Right ventricle myocardium superior (tissue), 1 donor: Measurements from ENCODE around the gene HMX2. TPM values are rescaled to one million over a fixed set of nuclear protein-coding genes. Genes with fewer than 3 reads are reported as not detected.
A peak's percentile ranks its signal among the peaks of the same experiment; 100 is the strongest.

Source experiments
- ATAC-seq: fragments of 200-7000 bp; cut with Tn5 transposase; one replicate; pipeline ENCODE4 v1.9.1; 2020; ENCODE audit warnings: mild to moderate bottlenecking; ENCODE audit not compliant: poor library complexity
- DNase-seq: peaks from one replicate; pipeline ENCODE4 v3.0.0-alpha.2; 2020
- intact Hi-C: fragments of 100-400 bp; cut with DNase I; formaldehyde crosslinking; loops from one replicate; pipeline ENCODE4 v1.11.2; 2022
- long read RNA-seq: library from polyadenylated mRNA; unstranded; transcript quantifications from one replicate; pipeline ENCODE4 v2.0.0, GENCODE V29; 2021
- total RNA-seq: library from RNA; stranded (reverse); fragmentation: NEBNext Ultra II Directional; extraction: Animal tissue kit (Norgen Biotek cat#: 25700); gene quantifications from one replicate; pipeline ENCODE4 v1.2.1, GENCODE V29; 2021
- donor health status: DM: no; HTN: yes; CAD: no; lungs with severe emphysema.

The HMX2 gene, protein sequence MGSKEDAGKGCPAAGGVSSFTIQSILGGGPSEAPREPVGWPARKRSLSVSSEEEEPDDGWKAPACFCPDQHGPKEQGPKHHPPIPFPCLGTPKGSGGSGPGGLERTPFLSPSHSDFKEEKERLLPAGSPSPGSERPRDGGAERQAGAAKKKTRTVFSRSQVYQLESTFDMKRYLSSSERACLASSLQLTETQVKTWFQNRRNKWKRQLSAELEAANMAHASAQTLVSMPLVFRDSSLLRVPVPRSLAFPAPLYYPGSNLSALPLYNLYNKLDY
- total RNA-seq, result not detected
- long read RNA-seq, result 0 reads

DNA sequence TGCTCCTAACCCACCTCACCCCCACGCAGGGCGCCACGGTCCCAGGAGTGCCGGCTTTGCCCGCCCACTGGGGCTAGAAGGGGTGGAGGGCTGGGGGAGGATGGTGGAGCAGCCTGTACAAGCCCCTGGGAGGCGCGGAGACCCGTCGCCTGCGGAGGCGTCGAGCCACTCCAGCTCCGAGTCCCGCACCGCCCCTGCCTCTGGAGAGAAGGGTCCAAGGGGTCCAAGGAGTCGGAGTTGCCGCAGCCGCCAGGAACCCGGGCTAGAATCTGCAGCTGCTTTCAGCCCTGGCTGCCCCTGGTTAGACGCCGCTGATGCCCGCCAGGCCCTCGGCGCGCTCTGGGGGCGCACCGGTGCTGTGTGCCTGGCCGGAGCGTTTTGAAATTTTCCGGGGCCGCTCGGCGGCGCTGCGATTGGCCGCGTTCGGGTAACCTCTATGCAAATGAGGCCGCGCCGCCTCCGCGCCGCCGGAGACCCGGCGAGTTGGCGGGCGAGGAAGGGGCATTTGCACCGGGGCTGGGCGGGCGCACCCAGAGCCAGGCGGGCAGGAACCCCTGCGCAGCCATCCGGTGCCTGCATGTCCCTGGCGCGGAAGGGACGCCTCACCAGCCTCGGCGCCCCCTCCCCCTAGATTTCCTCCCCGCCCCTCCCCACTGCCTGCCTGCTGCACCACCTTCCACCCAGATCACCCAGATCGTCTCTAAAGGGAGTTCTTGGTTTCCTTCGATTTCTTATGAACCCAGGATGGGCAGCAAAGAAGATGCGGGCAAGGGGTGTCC, at the start of gene HMX2:
Gene HMX2 (plus strand): TSS at position 502 of the 779 bp plus-strand sequence. CDS start 243 bp downstream, at position 745.
- no peak for DNase-seq
- ATAC-seq, result no peak
- intact Hi-C loops, result no loop called here

DNA sequence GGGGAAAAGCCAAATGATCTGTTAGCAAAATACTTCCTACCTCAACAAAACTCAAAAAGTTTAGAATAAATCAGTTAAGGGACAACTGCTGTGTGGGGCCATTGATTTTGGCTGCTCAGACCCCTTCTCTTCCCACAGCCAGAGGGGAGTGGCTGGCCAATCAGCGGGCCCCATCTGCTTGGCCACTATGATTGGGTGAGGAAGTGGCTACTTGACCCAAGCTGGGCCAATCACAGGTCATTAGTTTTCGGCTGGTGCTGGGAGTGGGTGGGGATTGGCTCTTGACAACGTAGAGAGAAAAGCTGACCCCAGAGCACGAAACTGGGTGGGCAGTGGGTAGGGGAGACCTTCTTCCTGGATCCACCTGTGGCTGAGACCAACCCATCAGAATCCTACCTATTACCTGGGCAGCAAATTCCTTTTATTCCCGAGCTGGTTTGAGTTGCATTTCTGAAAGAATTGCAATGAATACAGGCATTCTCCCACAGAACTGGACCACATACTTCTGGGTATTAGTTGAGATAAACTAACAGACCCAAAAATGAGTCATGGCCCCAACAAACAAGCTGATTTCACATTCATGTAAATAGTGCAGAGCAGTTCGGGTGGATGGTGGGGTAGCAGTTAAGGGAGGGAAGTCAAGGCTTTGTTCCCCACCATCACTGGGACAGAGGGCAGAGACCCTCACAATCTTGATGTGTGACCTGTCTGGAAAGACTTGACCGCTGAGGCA, 47.7 kb upstream of the HMX2 start:
- intact Hi-C loops, result no loop called here
- no peak for DNase-seq

DNA sequence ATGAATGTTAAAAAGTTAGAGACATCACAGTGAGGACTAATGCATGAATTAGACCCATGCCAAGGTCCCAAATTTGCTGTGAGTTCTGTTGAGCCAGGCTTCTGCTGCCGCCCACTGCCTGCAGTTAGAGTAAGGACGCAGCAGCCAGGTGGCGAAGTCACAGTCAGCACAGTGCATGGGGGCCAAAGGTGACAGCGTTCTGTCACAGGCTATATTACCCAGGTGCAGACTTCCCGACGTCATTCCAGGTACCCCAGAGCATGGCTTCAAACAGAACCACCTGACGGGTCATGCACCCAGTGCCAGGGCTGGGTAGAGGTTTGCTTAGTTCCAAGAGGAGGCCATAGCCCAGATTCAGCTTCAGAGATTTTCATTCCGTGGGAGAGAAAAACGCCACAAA, 46.1 kb upstream of the HMX2 start:
- intact Hi-C loops, result no loop called here
- ATAC-seq (no peak), DNase-seq (no peak)

More for the DNA sequence above, 47.7 kb upstream of the HMX2 start:
- ATAC-seq, result no peak

DNA sequence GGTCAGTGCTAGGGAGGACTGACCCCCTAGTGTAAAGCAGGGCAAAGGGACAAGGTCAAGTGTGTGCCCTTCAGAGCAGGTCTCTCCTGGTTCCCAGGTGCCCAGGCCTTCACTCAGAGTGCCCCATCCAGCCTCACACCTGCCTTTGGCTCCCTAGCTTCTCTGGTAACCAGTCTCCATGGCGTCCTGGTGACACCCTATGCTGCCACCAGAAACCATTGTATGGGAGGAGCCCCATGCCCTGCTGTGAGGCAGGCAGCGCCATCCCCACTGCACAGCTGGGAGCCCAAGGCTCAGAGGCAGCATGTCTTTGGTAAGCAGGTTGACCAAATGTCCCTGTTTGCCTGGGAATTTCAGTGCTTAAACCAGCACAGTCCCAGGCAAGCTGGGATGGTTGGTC, 45.3 kb upstream of the HMX2 start:
- ATAC-seq, result no peak
- intact Hi-C loops, result no loop called here

DNA sequence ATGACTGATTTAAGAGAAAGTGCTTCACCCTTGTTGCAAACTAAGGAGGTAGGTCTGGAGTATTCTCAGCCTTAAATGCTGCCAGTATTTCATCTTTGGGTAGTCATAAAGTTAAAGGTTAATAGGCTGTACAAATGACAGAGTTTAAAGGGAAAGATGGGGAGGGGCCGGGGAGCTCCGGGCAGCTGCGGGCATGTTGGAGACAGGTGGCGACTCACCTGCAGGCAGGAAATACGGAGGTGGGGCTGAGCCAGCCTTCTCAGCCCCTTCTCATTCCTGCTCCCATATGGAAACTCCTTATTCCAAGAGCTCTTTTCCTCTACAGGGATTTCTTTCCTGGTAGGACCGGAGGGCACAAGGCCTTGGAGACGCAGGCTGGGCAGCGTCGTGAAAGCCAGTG, 44.0 kb upstream of the HMX2 start:
- no peak for ATAC-seq
- intact Hi-C loops, result no loop called here
- DNase-seq, result no peak

More for the DNA sequence above, 45.3 kb upstream of the HMX2 start:
- no peak for DNase-seq

DNA sequence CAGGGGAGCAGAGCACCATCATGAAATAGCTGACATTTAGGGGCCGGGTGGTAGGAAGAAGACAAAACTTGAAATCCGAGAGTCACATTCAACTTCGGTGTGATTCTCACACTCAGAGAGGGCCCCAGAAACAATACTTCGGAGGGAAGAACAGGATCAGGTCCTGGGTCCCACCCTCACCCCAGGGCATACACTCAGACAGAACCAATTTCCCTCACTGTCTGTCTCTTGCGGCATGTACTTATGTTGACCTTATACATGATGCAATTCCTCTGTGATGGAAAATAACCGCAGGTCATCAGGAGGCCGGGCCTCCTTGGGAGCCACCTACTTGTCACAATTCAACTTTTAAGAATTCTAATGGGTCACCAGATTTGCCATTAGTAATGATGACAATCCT, 38.5 kb upstream of the HMX2 start:
- DNase-seq (no peak), ATAC-seq (no peak)
- intact Hi-C loops, result no loop called here

DNA sequence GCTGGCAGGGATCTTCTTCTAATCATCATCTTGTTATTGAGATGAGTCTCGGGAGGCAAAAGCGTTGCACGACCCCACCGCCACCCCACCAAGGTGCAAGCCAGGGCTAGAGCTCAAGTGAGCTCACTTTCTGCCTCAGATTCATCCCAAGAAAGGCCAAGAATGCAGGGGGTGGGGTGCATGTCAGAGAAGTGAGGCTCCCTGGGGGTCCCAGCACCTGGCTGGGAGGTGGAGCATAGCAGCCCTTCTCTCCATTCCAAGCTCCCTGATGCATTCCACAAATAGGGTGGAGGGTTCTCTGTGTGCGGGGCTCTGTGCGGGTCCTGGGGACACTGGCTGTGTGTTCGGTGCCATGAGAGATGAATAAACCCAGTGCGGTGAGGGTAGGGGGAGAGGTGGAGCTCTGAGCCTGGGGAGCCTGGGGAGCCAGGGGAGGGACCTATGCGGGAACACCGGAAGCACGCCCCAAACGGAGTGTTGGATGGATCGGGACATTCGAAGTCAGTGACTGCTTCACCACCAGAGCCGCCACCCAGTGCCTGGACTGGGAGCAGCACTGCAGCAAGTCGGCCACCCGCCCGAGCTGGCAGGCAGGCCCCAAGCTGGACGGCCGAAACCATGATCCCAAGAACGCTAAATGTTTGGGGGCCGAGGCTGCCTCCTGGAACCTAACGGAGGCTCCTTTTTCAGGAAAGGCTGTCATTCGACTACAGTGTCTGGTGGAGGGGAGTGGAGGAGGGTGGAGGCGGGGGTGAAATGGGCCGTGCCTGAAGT, 30.1 kb upstream of the HMX2 start:
- intact Hi-C loops, result no loop called here
- no peak for DNase-seq
- no peak for ATAC-seq

DNA sequence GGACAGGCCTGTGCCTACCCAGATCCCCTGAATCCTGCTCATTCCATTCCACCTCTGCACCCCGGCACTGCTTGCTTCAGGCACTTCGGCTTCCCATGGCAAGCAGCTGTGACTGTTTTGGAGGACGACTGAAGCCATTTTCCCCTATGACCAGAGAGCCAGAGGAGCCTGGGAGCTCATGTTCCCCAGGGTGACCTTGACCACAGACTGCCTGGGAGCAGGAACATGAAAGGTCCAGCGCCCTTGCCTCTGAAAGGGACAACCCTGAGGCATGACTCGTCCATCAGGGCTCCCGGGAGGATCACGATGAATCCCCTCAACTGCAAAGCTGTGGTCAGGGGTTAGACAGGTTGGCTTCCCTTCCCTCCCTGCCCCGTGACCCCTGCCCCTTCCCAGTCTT, 28.9 kb upstream of the HMX2 start:
- intact Hi-C loops, result no loop called here
- ATAC-seq (no peak), DNase-seq (no peak)

DNA sequence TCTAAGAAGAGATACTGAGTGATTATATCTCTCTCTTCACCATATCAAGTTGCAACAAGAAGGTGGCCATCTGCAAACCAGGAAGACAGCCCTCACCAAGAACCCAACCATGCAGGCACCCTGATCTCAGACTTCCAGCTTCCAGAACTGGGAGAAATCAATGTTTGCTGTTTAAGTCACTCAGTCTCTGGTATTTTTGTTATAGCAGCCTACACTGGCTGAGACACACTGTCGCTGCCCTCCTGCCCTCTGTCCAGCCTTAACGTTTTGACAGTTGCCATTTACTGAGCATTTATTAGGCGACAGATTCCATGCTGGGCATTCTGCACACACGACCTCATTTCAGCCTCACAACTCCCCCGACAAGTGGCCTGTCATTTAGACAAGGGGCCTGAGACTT, 21.7 kb upstream of the HMX2 start:
- intact Hi-C loops, result no loop called here
- no peak for DNase-seq
- no peak for ATAC-seq

DNA sequence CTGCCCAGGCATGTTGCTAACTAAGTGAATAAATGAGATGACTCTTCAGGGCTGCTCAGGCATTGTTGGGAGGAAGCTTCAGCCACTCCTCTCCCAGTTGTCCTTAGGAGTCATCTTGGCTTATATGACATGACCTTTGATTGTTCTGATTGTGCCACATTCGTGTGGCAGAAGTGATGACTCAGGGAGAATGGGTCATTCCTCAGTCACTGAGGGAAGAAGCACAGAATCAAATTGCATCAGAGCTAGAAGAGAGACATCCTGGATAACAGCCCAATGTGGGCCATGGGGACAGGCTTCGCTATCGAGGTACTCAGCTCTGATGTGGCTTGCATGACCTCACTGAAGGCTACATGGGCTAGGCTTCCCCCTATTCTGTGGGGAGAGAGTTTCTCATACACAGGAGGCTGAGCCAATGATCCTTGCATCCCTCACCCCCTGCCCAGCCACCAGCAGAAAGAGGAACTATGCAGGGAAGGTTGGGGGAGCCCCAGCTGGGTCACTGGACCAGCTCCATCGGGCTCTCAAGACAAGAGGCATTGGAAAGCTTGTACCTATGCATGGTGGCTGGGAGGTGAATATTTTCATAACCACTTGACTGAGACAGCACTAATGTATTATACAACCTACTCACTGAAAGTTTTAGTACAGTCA, 18.2 kb upstream of the HMX2 start:
- ATAC-seq (no peak), DNase-seq (no peak)
- intact Hi-C loops, result loop anchor here (5.0 to 10.0 kb wide), 2 partner anchors 428 to 835 kb away; no protein-coding TSS in a partner anchor

DNA sequence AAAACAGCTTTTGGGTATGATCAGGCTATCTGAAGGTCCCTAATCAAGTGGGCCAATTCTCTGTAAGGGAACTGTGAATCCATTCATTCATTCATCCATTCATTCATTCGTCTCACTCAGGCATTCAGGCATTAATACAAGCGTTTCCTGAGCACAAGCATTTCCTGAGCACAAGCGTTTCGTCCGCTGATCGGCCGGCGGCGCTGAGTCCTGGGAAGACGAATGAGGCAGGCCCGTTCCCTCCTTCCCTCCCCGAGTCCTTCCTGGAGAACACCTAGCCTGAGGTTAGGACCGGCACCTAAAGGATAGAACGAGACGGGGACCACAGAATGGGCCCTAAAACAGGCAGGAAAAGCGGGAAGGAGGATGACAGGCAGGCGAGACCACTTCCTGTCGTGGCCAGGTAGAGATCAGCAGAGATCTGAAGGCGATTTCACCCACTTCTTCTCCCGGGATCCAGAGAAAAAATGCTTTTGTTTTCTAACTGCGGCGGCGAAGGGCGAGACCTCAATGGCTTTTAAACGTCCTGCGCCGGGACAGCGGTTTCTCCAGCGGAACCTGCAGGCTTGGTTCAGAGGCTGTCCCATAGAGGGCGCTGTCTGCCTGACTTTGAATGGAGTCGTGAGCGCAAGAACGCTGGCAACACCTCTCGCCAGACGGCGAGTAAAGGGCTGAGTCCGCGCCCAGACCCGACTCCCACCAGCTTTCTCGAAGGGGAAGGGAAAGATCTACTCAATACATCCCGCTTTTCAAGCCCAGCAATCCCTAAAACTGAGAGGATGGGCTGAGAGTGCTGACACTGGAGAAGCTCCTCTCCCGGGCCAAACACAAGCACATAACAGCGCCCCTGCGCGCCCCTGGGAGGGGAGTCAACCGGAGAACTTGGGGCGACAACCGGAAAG, 15.1 kb upstream of the HMX2 start:
- DNase-seq (peak; percentile 87), ATAC-seq (peak; percentile 94)
- intact Hi-C loops, result loop anchor here (5.0 to 10.0 kb wide), 2 partner anchors 424 to 832 kb away; no protein-coding TSS in a partner anchor

DNA sequence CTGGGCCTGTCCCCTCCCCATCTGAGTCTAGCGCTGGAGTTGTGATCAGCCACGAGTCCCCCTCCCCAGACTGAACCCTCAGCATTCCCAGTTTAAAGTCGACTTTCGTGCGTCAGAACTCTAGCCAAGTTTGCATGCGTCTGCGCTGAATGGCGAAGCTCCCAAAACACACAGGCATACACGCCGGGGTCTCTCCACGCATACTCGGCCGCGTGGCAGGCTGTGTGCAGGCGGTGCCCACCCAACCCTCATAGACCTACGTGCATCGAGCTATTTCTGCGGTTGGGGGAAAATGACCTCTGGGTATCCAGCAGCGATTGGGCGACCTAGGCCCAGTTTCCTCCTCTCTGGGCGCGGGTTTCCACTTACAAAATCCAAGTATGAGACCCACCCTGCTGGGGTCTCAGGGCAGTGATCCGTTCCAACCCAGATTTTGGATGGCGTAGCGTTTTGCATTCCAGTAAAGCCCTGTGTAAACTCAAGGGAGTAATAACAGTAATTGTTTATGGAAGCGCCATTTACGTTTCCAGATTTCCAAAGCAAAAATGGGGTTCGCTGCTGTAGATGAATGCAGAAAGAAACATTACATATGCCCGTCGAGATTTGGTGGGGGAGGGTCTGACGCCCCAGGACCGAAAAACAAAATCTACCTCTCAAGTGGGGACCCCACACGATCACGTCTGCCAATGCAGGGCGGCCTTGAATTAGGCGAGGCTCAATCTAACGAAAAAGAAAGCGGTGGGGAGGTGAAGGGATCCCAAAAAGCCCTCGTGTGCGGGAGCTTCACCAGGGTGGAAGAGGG, 14.2 kb upstream of the HMX2 start:
- ATAC-seq (no peak), DNase-seq (no peak)
- intact Hi-C loops, result loop anchor here (5.0 to 10.0 kb wide), 2 partner anchors 424 to 831 kb away; no protein-coding TSS in a partner anchor

DNA sequence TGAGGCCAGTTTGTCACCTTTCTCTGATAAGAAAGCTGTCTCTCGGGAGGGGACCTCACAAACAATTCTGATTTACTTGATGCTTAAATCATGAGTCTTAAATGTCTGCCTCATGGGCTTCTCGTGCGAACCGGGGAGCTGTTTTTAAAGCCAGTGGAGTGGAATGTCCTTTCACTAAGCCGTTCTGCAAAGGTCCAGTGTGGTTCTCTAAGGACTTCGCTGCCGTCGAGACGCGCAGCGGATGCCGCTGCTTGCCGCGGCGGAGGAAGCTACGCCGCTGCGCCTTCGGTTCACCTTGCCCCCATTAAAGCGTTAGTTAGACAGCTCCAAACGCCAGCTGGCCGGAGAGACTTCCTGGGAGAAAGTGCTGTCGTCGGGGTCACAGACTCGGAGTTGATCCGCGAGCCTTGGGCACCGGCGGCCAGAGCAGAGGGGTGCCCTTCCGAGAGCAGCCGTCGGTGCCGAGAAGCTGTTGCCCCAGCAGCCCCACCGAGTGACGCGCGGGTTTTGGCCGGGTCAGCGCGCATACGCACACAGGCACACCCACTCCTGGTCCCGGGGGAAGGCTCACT, 13.5 kb upstream of the HMX2 start:
- no peak for ATAC-seq
- DNase-seq, result no peak
- intact Hi-C loops, result loop anchor here (5.0 to 10.0 kb wide), 2 partner anchors 423 to 830 kb away; no protein-coding TSS in a partner anchor

DNA sequence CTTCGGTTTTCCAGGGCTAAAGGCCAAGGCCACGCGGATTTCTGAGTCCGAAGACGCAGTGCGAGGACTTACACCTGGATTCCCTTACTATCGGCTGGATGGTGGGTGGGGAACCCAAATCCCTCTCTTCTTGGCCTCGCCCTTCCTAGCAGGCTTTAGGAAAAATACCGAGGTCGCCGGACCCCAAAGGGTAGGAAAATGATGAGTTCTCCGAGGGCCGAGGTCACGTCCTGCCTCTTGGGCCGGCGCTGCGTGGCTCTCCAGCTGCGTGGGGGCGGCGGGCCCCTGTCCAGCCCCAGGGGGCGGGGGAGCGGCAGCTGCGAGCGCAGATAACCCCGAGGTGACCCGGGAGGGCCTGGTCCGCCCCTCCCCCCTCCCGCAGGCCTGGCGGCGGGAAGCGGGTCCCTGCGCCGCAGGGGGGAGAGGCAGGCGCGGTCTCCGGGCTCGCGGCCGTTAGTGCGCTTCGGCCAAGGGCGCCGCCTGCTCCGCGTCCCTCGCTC, 13.0 kb upstream of the HMX2 start:
- intact Hi-C loops, result loop anchor here (5.0 to 10.0 kb wide), 2 partner anchors 422 to 830 kb away; no protein-coding TSS in a partner anchor
- ATAC-seq (no peak), DNase-seq (no peak)

DNA sequence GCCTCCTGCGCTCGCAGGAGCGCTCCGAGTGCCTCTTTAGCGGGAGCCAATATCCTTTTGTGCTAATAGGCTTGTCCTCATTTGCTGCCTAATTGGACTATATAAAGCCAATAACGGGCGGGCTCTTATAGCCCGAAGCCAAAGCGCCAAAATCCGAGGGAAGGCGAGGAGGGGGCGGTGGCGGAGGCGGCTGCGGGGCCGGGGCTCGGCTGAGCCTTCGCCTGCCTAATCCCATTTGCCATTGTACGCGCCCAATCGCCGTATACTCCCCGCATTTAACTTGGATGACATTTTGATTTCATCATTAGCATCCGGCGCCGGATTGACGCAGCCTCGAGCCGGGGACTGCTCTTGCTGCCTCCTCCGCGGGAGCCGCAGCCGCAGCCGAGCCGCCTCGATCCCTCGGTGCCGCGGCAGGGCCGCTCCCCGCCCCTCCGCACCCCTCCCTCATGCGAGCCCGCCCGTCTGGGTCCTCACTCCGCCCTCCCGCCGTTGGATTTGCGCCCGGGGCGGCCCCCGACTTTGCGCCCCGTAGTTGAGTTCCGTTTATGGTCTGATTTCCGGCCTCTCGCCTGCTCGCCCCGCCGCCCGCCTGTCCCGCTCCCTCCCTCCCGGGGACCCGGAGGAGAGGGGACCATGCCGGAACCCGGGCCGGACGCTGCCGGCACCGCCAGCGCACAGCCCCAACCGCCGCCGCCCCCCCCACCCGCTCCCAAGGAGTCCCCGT, 12.4 kb upstream of the HMX2 start, which contains the start of gene HMX3:
Gene HMX3 (plus strand): TSS at position 556 of the 727 bp plus-strand sequence. CDS start 81 bp downstream, at position 637.
- intact Hi-C loops, result loop anchor here (10.0 kb wide), 1 partner anchor 829 kb away; no protein-coding TSS in a partner anchor
- ATAC-seq (no peak), DNase-seq (no peak)
